Activated CD8-positive, alpha-beta memory T cell treated with anti-CD3 and anti-CD28 coated beads, Interleukin-2, amount 50 U/mL, for 4 hours (primary cell): ENCODE data around the gene SLC5A2.
"Not testable (repeated sequence)": the region's sequence is repeated elsewhere in the genome, so short reads cannot be mapped to it uniquely, and the experiment has no call there.

Experiments used
- DNase-seq: peaks from one replicate; pipeline ENCODE4 v3.0.0-alpha.2; 2020

Gene SLC5A2

DNA sequence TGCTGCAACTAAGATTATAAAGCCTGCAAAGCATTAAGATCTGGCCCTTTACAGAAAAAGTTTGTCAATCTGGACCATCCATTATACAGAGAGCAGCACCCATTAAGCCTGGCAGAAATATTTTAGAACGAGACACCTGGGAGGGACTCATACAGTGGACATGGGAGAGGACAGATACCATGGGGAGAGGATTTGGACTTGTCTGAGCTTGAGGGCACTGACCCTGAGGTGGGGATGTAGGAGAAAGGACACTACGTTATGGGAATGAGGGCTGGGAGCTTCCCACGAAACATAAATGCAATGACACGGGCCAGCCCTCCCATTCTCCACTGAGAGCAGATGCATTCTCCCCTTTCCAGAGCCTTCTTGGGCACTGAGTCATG, 19.0 kb downstream of the SLC5A2 start:
- no peak for DNase-seq

- DNase-seq, result no peak
Observed at GRCh38 chr16:31502981-31503380, 20.1 kb downstream of the SLC5A2 start.

- not testable (repeated sequence) for DNase-seq
Observed at GRCh38 chr16:31503555-31503954, 20.6 kb downstream of the SLC5A2 start.

- no peak for DNase-seq
Observed at GRCh38 chr16:31504159-31504558, 21.2 kb downstream of the SLC5A2 start.

- DNase-seq, result no peak
Observed at GRCh38 chr16:31505483-31505882, 22.6 kb downstream of the SLC5A2 start.

DNA sequence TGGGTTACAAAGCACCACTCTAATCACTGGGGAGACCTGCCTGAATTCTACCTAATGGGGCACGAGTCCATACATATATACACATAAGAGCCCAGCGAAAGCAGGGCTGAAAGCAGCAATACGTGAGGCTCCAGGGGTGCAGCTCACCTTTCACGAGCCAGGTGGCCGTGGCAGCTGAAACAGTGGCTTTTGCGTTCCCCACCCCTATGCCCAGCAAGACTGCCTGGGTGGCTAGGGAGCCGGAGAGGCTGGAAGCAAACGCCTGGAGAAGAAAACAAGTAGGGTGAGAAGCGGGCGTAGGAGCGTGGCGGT, 24.6 kb downstream of the SLC5A2 start:
- DNase-seq, result no peak

DNA sequence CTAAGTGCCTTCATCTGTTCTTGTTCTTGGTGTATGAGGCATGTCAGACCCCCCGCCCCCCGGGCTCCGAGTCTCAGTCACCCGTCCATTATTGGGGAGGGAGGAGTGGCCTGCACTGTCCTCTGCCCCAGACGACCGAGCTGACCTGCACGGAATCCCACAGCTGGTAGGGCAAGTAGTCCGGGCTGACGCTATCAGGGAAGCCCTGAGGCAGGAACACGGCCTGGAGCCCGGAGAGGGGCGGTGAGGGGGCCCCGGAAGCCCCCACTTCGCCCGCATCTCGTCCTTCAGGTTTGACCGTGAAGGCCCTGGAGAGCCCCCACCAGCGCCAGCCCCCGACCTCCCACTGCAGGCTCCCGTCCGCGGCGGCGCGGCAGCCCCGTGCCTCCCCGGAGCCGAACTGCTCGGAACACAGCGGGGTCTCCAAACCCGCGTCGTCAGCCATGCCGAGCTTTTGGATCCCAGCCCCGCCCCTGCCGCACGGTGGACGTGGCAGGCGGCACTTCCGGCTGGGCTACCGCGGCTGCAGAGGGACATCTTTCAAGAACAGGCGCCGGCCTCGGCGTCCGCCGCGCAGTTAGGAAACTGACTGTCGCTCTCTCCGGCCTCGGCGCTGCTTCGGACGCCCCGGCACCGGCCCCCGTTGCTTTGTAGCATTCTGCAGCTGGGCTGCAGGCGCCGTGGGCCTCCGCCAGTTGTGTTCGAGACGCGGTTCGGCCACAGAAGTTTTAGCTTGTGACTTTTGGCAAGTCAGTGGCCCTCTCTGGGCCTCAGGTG, 25.2 kb downstream of the SLC5A2 start, which contains the start of gene RUSF1:
Gene RUSF1, minus strand, starts transcription at position 463 of the 777 bp plus-strand sequence. Its CDS starts 18 bp downstream, at position 445.
- DNase-seq, result peak; percentile 84

GRCh38 chr16:31508706-31509195, 25.8 kb downstream of the SLC5A2 start:
- no peak for DNase-seq

GRCh38 chr16:31513126-31513525, 30.2 kb downstream of the SLC5A2 start:
- no peak for DNase-seq

GRCh38 chr16:31513884-31514283, 31.0 kb downstream of the SLC5A2 start:
- no peak for DNase-seq

DNA sequence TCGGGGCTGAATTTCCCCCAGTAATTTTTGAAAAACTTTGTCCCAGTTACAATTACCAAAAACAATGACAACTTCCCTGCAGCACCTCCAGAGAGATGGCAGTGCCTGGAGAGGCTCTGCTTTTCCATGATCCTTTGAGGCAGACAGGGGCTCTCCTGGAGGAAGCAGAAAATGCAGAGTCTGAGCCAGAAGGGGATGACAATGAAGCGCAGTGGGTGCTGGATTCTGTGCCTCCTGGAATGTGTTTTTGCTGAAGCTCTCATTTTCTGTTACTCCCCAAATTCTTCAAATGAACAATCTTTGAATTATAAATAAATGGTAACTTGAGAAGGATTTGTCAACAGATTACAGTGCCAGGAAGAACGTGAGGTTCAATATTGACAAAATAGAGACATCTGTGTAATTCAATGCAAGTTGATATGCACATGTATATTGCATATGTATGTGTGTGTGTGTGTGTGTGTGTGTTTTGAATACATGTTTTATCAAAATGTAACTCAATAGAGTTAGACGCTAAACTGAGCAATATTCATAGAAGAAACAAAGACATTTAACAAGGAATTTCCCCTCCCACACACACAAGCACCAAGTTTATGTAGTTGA, 35.0 kb downstream of the SLC5A2 start:
- DNase-seq, result no peak

DNA sequence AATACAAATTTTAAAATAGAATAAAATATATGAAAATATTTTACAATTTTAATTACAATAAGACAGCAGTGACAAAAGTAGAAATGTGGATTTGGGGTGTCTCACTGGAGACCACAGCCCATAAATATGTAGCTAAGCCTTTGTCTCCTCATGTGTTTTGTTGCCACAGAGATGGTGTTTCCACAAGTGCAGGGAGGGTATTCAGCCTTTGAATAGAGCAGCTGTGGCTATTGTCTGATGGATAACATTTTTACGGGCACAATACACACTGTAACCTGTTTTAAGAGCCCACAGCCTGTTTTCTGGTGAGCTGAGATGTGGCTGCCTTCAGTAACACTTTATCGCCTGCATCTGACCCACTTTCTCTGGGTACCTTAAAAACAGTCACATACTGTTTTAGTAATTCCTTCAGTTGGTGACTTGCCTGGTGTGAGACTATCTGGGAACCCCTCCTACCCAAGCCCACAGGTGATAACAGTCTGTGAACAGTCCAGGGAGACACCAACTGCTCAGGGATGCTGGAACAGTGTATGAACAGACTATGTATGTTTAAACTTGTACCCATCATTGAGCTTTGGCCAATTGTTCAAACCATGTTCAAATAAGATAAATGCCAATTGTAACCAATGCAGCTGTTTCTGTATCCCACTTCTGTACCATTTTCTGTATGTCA, 37.0 kb downstream of the SLC5A2 start:
- no peak for DNase-seq

- DNase-seq, result no peak
Observed at GRCh38 chr16:31521368-31521767, 38.4 kb downstream of the SLC5A2 start.

GRCh38 chr16:31522071-31522470, 39.1 kb downstream of the SLC5A2 start:
- DNase-seq, result no peak

DNA sequence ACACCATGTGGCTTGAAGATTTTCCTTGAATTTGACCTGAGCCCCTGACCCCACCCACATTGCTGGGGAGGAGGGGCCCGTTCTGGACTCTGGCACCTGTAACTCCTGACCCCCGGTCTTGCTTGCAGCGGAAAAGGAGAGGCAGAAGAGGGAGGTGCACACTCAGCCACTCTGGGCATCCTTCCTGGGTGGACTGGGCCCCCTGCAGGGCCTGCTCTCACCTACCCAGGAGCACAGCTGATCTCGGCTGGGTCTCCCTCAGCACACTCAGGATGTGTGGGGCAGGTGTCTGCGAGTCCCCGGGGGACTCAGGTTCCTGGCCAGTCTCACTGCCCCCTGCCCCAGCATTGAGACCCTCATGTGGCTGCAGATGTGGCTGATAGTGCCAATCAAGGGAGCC, 40.8 kb downstream of the SLC5A2 start:
- DNase-seq, result not testable (repeated sequence)

- no peak for DNase-seq
Observed at GRCh38 chr16:31525113-31525512, 42.2 kb downstream of the SLC5A2 start.

- no peak for DNase-seq
Observed at GRCh38 chr16:31527734-31528274, 44.9 kb downstream of the SLC5A2 start, which contains the start of gene AHSP. AHSP (plus strand) TSS chr16:31527900; CDS start chr16:31528140, 240 bp downstream.

GRCh38 chr16:31528523-31529107, 45.7 kb downstream of the SLC5A2 start:
- DNase-seq, result no peak

- no peak for DNase-seq
Observed at GRCh38 chr16:31529108-31529936, 46.4 kb downstream of the SLC5A2 start.

DNA sequence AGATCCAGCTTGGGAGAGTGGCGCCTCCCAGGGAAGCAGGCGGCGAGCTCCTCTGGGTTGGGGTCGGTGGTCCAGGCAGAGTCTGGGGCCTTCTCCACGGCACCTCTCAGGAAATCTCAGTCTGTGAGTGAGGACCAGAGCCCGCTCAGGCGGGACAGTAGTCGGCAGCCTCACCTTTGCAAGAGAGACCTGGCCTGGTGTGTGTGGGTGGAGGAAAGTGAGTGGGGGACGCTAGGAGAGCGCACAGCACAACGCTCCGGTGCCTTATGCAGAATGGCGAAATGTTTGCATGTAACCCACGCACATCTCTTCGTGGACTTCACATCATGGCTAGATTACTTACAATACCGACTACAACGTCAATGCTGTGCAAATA, 47.0 kb downstream of the SLC5A2 start:
- DNase-seq, result no peak

DNA sequence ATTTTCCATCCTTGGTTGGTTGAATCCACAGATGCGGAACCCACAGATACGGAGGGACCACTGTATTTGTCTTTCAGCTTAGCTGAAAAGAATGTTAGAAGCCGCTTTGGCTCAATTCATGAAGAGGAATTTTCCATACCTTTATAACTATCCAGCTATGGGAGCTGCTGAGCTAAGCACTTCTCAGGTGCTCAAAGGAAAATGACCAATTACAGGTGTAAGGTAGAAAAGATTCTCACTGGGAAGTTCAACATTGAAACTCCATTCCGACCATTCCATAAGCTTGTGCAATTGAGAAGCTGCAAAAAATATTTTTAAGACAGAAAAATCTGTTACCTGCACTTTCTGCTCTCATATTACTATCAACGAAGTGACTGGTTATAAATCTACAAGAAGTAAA, 47.5 kb downstream of the SLC5A2 start:
- DNase-seq, result no peak

DNA sequence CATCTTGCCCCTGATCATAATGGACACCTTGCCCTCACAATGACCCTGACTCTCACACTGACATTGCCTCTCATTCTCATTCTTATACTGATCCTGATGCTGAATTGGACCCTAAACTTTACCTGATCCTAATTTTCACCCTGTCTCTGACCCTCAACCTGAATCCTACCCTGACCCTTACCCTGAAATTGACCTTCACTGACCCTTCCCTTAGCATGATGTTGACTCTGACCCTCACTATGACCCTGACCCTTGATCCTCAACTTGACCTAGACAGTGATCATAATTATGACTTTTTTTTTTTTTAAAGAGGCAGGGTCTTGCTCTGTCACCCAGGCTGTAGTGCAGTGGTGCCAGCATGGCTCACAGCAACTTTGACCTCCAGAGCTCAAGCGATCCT, 48.2 kb downstream of the SLC5A2 start:
- no peak for DNase-seq
